ENCODE measurements around the gene SEMA3D.

Gene SEMA3D

GRCh38 chr7:85176197-85176596, 10.7 kb downstream of the SEMA3D start:
- no peak for DNase-seq (ENCODE audit: low spot score)
- TF ChIP-seq CTCF (IDR thresholded peaks at IDR 0.05) = no peak
- H3K27ac ChIP-seq = no peak overlapping the region
- H3K4me3 ChIP-seq = no peak overlapping the region

- no peak for DNase-seq (ENCODE audit: low spot score)
- H3K4me3 ChIP-seq = no peak overlapping the region
- no peak overlapping the region for H3K27ac ChIP-seq
- TF ChIP-seq CTCF (IDR thresholded peaks at IDR 0.05) = no peak
Measured at GRCh38 chr7:85175217-85175616, 11.6 kb downstream of the SEMA3D start.

- TF ChIP-seq CTCF (IDR thresholded peaks at IDR 0.05) = no peak
- Histone ChIP-seq H3K27ac (peak overlapping the region; percentile 57 to 69), H3K4me3 (peak overlapping the region; percentile 31)
- no peak for DNase-seq (ENCODE audit: low spot score)
Measured at GRCh38 chr7:85172530-85172941, 14.3 kb downstream of the SEMA3D start.

- Histone ChIP-seq H3K27ac (no peak overlapping the region), H3K4me3 (no peak overlapping the region)
- no peak for TF ChIP-seq CTCF (IDR thresholded peaks at IDR 0.05)
- DNase-seq (ENCODE audit: low spot score) = no peak
Measured at GRCh38 chr7:85167636-85168035, 19.2 kb downstream of the SEMA3D start.

- no peak overlapping the region for H3K27ac ChIP-seq
- H3K4me3 ChIP-seq = no peak overlapping the region
- DNase-seq (ENCODE audit: low spot score) = no peak
- no peak for TF ChIP-seq CTCF (IDR thresholded peaks at IDR 0.05)
Measured at GRCh38 chr7:85165263-85165662, 21.6 kb downstream of the SEMA3D start.

- no peak for DNase-seq (ENCODE audit: low spot score)
- Histone ChIP-seq H3K4me3 (no peak overlapping the region), H3K27ac (no peak overlapping the region)
- no peak for TF ChIP-seq CTCF (IDR thresholded peaks at IDR 0.05)
Measured at GRCh38 chr7:85164376-85164775, 22.5 kb downstream of the SEMA3D start.

GRCh38 chr7:85162721-85163120, 24.1 kb downstream of the SEMA3D start:
- peak overlapping the region; percentile 33 for H3K4me3 ChIP-seq
- DNase-seq (ENCODE audit: low spot score) = no peak
- H3K27ac ChIP-seq = no peak overlapping the region
- TF ChIP-seq CTCF (IDR thresholded peaks at IDR 0.05) = no peak
